A549 (cell line): ENCODE data around the gene KMT2D.

Source experiments
- CBX8 ChIP-seq: fragments of 200-600 bp; sonication (generic); IDR thresholded peaks from 2 replicates; pipeline ENCODE4 v1.6.1; 2016
- CTCF ChIP-seq: fragments of >200 bp; sonication (Bioruptor Twin); formaldehyde crosslinking; IDR thresholded peaks from 3 replicates; pipeline ENCODE4 v1.5.1; 2016
- FOSL2 ChIP-seq, 2 experiments: fragments of 450-650 bp in 1 of 2; fragments of >200 bp in 1 of 2; sonication (Bioruptor Twin) in 1 of 2; formaldehyde crosslinking; IDR thresholded peaks; 2 replicates each; pipeline versions ENCODE4 v1.5.0 to v1.6.1; 2016 to 2020; ENCODE audit warnings: mild to moderate bottlenecking in 1 of 2, moderate library complexity in 1 of 2
- HMGXB4 ChIP-seq: fragments of 250-450 bp; sonication (Bioruptor Pico); IDR thresholded peaks from 2 replicates; pipeline ENCODE4 v1.5.0; 2021; ENCODE audit warnings: mild to moderate bottlenecking, moderate library complexity, borderline replicate concordance
- HOXA7 ChIP-seq: fragments of 250-450 bp; sonication (Bioruptor Pico); IDR thresholded peaks from 2 replicates; pipeline ENCODE4 v1.5.0; 2020; ENCODE audit warnings: mild to moderate bottlenecking, moderate library complexity
- RAD21 ChIP-seq, 2 experiments: fragments of >200 bp in 1 of 2; sonication (Bioruptor Twin) in 1 of 2; formaldehyde crosslinking in 1 of 2; IDR thresholded peaks in 1 of 2; conservative IDR thresholded peaks in 1 of 2; 2 replicates in 1 of 2; 3 replicates in 1 of 2; pipeline ENCODE4 v1.6.1; 2012 to 2018; ENCODE audit warnings: inconsistent platforms in 1 of 2
- REST ChIP-seq: fragments of 200-600 bp; sonication (generic); IDR thresholded peaks from 2 replicates; pipeline ENCODE4 v1.6.1; 2016; ENCODE audit warnings: antibody characterized with exemption, mild to moderate bottlenecking, moderate library complexity
- USF2 ChIP-seq: fragments of 450-650 bp; IDR thresholded peaks from 2 replicates; pipeline ENCODE4 v1.6.1; 2014; ENCODE audit warnings: antibody characterized with exemption
- ZNF302 ChIP-seq: fragments of 250-450 bp; sonication (Bioruptor Pico); IDR thresholded peaks from 2 replicates; pipeline ENCODE4 v1.9.0; 2021; ENCODE audit warnings: inconsistent platforms, mild to moderate bottlenecking, moderate library complexity

- TF ChIP-seq CTCF: peak; percentile 59
- 0 out of 2 replicates have a peak, but pooled peaks have one; percentile 2 for TF ChIP-seq USF2
- TF ChIP-seq RAD21 (conservative IDR thresholded peaks at IDR 0.05 in 1 of 2, IDR thresholded peaks at IDR 0.05 in 1 of 2): peak; percentile 18 to 28; a peak in 1 of 5 replicates
- TF ChIP-seq ZNF302 (CRISPR knock-in tag): no peak
- 0 out of 2 replicates have a peak, but pooled peaks have one; percentile 51 for TF ChIP-seq HOXA7 (CRISPR knock-in tag)
- TF ChIP-seq CBX8: no peak
- no peak for TF ChIP-seq FOSL2 (IDR thresholded peaks at IDR 0.05)
- TF ChIP-seq FOSL2 (CRISPR knock-in tag; IDR thresholded peaks at IDR 0.05): peak; percentile 47; the same call in 1 of the 2 replicates
- TF ChIP-seq REST: no peak; the same call in 1 of the 2 replicates
- TF ChIP-seq HMGXB4 (CRISPR knock-in tag): peak; percentile 87
These were observed 42.1 kb downstream of the KMT2D start, which contains the start of gene PRKAG1 for GRCh38 chr12:49018261-49019119.
